OCI-M2 (cell line): ENCODE results near the gene ADAMTSL3.

Experiments used
- DNase-seq: peaks from one replicate; lab custom pipeline; 2025; ENCODE audit not compliant: unreplicated experiment; lab: John Stamatoyannopoulos, UW

Gene ADAMTSL3

DNA sequence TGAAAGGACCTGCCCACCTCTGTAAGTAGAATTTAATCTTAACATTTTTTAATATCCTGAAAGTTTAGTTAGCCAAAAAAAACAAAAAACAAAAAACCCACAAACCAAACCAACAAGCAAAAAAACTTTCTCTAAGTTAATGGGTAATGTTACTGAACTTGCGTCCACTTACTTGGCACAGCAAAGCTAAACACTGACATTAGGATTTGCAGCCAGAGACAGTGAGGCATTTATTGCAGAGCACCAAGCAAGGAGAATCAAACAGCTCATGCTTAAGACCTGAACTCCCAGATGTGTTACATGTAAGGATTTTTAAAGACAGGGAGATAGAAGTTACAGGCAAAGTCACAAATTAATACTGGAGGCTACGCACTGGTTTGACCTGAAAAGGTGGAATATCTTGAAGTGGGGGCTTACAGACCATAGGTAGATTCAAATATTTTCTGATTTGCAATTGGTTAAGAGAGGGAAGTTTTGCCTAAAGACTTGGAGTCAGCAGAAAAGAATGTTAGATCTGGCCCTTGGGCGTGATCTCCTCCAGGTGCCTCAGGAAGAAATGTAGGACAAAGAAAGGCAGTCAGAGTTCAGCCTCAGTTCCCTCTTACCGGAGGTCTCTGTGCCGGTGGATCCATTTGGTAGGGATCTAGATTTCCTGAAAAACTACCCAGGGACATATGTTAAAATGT is 205.0 kb downstream of the ADAMTSL3 start:
- no peak for DNase-seq

DNA sequence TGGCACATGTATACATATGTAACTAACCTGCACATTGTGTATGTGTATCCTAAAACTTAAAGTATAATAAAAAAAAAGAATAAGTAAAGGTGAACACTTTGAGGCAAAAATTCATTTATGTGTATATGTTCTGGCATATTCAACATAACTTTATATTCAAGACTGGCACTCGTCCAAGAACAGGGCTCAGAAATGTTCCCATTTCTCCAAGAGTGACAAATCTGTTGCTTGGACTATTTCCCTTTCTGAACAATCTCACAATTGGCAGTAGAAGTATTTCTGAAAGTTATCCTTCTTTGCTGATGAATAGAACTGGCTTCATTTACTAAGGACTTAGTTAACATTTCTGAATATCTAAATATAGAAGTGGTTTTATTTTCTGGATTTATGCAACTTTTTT is 212.8 kb downstream of the ADAMTSL3 start:
- DNase-seq: no peak

DNA sequence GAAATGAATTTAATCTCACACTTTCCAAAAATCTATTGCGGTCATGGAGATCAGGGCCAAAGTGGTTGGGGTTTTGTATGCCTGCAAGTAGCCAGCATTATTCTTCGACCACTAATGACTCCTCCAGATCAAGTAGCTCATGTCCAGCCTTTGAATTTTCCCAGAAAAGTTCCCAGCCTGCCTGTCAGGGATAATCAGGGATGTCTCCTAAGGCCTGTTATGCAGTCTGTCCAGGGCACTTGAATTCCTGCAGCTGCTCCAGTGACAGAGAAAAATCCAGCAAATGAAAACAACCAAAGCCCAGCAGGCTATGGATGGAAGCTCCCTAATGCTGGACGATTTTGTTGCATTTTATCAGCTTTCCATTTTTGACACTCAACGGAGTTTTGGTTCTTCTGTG is 215.4 kb downstream of the ADAMTSL3 start:
- DNase-seq: no peak

DNA sequence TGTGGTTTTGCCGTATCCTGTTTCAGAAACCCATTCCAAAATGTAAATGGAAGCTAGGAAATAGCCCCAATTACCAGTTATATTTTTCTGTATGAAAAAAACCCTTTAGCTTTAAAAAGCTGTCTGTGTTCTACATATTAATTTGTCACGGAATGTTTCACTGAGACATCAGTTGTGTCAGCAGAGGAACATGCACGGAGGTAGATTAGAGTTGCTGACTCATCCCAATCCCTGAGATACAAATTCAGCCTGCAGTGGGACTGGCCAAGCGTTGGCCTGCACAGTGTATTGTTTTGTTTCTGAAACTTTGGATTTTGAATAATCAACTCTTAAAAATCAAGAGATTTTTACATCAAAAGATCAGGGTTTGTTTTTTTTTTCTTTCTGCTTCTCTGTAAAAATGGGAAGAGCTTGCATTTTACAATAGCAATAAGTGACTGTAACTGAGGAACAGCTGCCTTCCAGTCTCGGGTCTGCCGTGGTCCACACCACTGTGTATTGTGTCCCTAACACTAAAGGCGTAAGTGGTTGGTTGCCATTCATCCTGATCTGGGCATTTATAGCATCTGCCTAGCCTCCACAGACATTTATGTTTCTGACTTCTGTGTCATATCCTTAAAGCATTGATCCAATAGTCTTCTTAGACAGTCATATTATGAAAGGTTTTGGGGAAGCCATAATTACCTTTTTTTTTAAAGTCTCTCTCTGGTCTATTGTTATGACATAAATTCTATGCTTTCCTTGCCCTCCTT is 218.1 kb downstream of the ADAMTSL3 start:
- no peak for DNase-seq

DNA sequence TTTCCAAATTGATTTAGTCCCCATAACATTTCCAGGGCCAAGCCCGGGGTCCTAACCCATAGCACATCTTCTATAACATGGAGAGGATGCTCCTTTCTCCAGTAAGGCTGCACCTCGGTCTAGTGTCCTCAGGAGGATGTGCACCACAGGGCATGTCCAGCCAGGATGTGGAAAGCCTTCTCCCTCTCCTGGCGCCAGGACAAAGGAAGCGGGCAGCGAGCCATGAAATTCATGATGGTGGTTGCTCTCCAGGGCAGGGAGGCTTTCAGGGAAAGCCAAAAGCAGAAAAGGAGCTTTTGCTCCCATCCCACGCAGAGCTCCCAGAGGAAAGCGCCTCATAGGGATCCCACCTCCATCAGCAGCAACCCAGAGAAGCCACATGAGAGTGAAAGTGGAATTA is 220.0 kb downstream of the ADAMTSL3 start:
- no peak for DNase-seq

DNA sequence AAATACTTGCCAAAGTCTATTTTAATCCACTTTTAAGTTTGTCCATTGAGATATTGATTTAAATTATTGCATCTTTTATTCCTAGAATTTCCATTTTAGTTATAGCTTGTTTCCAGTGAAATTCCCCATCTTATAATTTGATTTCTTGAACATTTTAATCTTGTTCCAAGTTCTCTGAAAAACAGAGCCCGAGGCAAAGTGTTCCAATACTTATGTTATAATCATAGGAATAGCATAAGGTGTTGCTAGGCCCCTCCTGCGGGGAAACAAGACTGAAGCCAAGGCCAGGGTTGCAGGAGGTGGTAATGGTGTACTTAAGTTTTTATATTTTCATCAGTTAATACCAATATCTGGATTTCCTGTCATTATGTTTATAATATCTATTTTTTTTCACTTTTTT is 226.6 kb downstream of the ADAMTSL3 start:
- DNase-seq: no peak

DNA sequence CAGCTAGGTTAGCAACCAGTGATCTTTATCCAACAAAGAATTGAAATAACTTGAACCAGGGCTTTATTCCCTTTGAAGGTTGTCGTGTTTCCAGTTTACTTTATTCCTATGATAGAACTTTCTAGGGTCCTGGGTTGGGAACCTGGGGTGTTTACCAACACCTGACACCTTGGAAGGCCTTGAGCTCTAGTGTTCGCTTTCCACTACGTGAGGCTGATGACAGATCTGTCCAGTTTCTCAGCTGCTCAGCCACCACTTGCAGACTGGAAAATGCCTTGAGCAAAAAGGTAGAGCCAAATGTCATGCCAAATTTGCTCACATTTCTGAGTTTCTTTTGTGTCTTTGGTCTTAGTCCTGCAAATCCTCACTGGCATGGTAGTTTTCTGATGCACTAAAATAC is 227.2 kb downstream of the ADAMTSL3 start:
- DNase-seq: no peak

DNA sequence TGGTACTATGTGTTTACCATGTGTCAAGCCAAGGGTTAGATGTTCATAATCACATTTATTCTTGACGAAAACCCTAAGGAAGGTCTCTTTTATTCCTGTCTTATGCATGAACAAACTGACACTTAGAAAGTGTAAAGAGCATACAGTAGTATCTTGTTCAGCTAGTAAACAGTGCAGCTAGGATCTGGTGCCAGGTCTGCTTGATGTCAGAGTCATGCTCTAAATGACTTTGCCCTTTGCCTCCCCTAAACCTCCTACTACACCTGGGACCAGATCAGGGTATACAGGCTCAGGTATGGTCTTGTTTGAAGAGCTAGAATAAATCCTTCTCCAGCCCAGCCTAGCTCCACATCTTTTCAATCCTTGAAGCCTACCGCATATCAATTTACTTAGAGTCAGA is 232.4 kb downstream of the ADAMTSL3 start:
- no peak for DNase-seq

DNA sequence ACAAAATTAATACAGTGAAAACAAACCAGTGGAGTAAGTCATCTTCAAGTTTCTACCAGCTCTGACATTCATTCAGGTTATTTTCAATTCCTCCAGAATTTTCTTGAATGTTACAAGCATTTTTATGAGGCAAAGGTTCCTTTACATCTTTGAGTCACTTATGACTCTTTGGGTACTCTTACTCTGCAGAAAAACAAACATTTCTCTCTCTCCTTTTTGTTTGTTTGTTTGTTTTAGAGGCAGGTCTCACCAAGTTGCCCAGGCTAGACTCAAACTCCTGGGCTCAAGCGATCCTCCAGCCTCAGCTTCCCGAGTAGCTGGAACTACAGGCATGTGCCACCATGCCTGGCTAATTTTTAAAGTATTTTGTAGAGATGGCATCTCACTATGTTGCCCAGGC is 233.5 kb downstream of the ADAMTSL3 start:
- DNase-seq: no peak

DNA sequence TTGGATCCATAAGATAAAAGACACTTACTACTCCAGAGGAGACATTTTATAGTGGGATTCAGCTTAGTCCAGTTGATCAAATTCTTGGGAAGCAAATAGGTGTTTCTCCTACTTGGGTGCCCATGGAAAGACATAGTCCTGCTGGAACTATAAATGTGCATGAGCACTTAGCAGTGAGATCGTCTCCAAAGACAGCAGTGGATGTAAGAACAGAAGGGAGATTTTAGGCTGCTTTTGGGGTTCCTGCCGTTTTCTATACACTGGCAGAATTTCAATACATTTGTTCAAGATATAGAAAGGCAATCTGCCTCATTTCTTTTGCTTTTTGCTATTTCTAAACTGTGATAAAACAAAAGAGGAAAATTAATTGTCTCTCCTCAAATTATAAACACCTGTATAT is 234.0 kb downstream of the ADAMTSL3 start:
- no peak for DNase-seq

DNA sequence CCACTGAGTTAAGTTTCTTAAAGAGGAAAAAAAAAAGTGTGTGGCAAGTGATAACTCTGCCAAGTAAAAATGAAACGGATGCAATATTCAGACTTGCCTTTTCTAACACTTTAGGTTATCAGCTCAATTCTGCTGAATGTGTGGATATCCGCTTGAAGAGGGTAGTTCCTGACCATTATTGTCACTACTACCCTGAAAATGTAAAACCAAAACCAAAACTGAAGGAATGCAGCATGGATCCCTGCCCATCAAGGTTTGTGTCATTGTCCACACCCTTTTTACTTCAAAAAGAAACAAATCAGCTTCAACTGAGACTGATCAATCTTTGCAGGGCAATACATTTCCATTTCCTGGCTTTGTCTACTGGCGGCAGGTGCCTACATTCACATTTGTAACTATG is 236.1 kb downstream of the ADAMTSL3 start:
- no peak for DNase-seq

DNA sequence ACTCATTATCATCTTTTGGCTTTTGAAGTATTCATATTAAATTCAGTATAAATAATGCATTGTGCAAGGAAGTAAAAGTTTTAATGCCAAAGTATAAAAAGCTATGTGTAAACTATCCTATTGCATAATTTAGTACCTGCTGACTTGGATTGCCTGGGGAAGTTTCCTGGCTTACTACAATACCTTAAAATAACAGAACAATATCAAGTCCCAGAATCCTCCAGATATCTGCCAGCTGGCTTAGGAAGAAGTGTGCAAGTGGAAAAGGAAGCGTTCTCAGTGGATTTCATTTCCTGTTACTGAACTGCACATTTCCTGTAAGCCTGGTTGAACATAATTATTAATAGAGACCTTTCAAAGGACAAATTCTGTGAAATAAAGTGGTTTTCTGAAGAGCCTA is 236.7 kb downstream of the ADAMTSL3 start:
- no peak for DNase-seq

DNA sequence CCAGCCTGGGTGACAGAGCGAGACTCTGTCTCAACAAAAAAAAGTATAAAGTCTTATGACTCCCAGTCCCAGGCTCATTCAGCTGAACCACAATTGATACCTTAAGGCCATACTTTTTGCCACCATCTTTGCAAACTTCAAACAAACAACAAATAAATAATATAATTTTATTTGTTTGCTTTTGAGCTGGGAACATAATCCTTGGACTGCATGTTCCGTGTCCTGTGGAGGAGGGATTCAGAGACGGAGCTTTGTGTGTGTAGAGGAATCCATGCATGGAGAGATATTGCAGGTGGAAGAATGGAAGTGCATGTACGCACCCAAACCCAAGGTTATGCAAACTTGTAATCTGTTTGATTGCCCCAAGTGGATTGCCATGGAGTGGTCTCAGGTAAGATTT is 238.6 kb downstream of the ADAMTSL3 start:
- DNase-seq: no peak

DNA sequence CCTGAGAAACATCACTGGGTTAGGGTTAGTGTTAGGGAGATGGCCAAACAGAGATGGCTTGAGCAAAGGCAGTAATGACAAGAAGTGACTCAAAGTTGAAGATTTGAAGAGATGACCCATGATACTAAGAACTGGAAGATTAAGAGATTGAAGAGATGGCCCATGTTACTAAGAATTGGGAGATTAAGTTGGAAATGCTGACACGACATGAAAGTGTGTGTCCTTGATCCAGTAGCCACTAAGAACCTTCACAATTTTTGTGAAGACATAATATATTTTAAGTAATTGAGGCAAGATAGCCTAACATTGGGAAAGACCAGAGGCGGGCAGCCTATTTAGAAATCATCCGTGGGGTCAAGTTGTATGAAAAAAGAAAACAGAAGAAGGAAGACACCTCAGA is 239.4 kb downstream of the ADAMTSL3 start:
- no peak for DNase-seq

DNA sequence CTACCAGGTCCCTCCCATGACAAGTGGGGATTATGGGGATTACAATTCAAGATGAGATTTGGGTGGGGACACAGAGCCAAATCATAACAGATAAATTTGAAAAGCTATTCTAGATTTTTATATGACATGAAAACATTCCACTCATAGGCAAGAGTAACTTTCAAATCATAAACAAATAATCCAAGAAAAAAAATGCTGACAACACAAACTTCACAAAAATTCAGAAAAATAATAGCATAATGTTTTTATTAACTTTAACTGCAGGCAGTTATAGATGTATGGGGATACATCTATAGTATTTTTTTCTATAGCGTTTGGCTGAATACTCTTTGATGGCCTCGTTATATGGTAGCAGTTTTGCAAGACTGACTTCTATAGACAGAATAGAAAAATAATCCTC is 243.1 kb downstream of the ADAMTSL3 start:
- DNase-seq: no peak

DNA sequence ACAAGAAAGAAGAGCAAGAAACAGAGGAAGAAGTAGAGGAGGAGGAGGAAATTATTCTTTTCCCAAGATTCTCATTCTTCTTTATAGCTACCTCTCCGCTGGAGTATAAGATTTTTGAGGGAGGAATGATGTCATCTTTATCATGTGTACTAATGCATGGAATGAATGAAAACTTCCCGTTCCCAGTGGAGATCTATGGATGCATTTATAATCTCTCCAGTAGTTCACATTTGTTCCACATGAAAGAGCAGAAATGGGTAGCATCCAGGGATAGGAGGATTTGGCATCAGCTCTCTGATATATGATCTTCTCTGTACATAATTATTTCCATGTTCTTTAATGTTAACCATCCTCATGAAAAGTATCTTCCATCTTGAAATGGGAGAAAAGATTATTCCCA is 244.4 kb downstream of the ADAMTSL3 start:
- no peak for DNase-seq

DNA sequence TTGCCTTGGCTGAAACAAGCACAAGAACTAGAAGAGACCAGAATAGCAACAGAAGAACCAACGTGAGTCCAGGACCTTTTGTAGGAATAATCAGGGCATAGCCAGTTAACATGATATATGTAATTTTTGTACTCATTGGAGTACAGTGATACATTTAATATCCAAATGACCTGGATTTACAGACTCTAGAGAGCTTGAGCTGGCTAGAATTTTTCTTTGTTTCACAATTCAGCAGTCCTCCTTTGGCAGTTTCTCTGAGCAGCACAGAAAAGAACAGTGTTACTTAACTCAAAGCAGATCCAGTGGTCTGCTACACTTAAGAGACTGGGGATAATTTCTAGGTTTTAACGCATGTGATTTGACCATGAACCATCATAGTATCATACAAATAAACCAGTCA is 245.7 kb downstream of the ADAMTSL3 start:
- no peak for DNase-seq

DNA sequence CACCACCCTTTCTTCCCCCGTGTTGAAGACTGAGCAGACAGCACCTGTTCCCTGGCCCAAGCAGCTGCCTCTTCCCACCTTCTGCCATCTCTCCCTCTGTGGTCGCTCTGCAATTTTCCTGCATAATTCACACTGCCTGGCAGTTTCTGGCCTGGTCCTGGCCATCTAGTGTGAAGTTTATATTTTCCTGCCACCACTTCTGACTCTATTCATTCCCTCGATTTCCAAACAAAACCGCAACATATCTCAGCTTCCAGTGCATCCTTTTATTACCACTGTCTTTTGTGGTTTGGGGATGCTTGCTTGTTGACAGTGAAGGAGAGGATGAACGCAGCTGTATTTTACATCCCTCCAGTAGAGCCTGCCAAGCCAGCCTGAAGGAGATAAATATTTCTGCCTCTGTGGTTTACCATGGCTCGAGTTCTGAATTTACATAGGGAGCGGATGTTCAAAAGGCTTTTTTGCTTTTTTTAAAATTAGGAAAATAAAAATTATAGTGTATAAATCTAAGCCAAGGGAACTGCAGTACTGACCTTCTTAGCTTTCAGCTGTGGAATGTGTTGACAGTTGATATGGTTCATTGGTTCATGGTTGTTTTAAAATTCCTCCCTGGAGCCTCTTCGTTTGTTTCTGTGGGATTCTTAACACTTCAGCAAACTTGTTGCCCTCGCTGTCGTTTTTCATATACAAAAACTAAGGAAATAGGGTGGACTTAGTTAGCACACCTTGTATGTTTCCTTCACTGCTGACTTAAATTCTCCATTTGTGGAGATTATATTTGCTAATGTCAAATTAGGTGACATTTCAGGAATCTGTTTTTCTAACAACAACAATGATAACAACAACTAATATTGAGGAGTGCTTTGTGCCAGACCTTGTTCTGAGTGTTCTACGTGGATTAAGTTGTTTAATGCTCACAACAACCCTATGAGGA is 250.5 kb downstream of the ADAMTSL3 start:
- DNase-seq: no peak

DNA sequence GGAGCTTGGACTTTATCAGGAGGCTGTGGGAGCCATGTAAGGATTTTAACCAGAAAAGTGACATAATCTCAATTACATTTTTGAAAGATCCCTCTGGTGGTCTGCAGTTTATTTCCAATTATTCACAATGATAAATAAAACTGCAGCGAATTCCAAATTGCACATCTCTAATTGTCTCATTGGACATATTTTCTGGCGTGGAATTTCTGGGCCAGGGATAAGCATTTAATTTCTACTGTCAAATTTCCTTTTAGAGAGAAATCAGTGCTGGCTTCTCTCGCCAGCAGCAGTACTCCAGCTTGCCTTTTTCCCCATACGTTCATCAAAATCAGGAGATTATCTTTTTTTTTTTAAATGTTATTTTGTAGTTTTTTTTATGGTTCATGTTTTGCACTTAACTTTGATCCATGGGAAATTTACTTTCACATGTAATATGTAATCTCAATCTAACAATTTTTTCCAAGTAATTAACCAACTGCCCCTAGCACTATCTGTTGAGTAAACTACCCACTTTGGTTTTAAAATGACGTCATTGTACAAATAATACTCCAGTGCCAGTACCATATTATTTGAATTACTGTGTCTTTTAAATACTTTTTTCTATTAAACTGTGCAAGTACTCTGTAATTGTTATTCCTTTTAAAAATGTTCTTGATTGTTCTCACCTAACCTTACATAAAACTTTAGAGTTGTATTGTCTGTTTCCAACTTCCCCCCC is 251.8 kb downstream of the ADAMTSL3 start:
- DNase-seq: no peak

DNA sequence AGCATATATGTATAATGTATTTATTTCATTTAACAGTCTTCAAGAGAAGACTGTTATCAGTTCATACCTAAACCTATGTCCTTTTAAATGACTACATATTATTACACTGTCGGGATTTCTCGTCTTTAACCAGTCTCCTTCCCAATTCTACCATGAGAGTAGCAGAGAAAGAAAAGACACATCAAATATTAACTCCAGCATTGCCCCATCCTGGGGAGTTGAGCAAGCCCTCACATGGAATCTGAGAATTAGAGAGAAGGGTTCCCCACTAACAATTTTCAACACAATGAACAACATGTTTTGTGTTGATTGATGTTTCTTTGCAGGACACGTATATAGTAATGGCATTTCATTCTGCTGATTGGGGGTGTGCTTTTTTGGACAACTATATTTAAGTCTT is 257.4 kb downstream of the ADAMTSL3 start:
- DNase-seq: no peak

DNA sequence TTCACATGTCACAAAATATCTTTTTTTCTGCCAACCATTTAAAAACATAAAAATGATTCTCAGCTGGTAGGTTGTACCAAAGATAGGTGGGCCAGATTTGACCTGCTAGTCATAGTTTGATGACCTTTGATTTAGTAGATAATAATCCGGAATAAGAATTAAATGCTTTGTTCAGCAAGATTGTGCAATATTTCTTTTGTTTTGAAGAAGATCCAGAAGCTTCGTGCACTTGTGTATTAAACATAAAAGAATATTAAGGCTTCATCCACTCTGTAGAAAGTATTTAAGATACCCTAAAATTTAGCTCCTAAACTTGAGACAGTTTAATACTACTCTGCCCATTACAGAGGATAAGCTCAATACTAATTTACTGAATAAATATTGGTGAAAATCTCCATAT is 258.4 kb downstream of the ADAMTSL3 start:
- DNase-seq: no peak
